HL-60 (cell line): ENCODE data around the gene ATXN7L1.

Experiments
- DNase-seq, 2 experiments: peaks; one replicate each; pipeline ENCODE4 v3.0.0-alpha.2; 2010 to 2020; ENCODE audit warnings: low read depth in 1 of 2, low spot score in 1 of 2
- H3K27ac ChIP-seq: fragments of 250-450 bp; sonication (Bioruptor Pico); replicated peaks from 2 replicates; pipeline ENCODE4 v1.5.1; 2020; ENCODE audit warnings: mild to moderate bottlenecking, moderate library complexity
- H3K27me3 ChIP-seq: fragments of 250-450 bp; sonication (Bioruptor Pico); 2 replicates; pipeline ENCODE4 v1.5.1; 2021; ENCODE audit warnings: mild to moderate bottlenecking, moderate library complexity; ENCODE audit not compliant: insufficient read depth, poor library complexity, severe bottlenecking
- H3K4me3 ChIP-seq: replicated peaks from 2 replicates; pipeline ENCODE4 v1.5.1; 2011; ENCODE audit warnings: mild to moderate bottlenecking, control low read depth, low read length; ENCODE audit not compliant: insufficient read depth
- GABPA ChIP-seq: IDR thresholded peaks from 2 replicates; pipeline ENCODE4 v1.6.1; 2012; ENCODE audit warnings: low read depth
- POLR2AphosphoS5 ChIP-seq: IDR thresholded peaks from 2 replicates; pipeline ENCODE4 v1.6.1; 2012; ENCODE audit warnings: low read depth
- REST ChIP-seq: IDR thresholded peaks from 2 replicates; pipeline ENCODE4 v1.6.1; 2012; ENCODE audit warnings: low read depth; ENCODE audit not compliant: insufficient replicate concordance
- SPI1 ChIP-seq: IDR thresholded peaks from 2 replicates; pipeline ENCODE4 v1.6.1; 2012; ENCODE audit warnings: low read depth, mild to moderate bottlenecking, borderline replicate concordance
- TF ChIP-seq, protein P1 (sequence below): IDR thresholded peaks from one replicate; pipeline ENCODE4 v1.5.1; 2011; ENCODE audit warnings: low read length, control low read depth, inconsistent platforms; ENCODE audit not compliant: insufficient read depth

ATXN7L1 gene

GRCh38 chr7:105894131-105894530 is 17.7 kb upstream of the ATXN7L1 start:
- Histone ChIP-seq H3K27ac (no peak overlapping the region), H3K4me3 (no peak overlapping the region), H3K27me3 (peaks cover 12% of the 10 kb centered on the region)
- TF ChIP-seq SPI1 (no peak), GABPA (no peak), REST (no peak), POLR2AphosphoS5 (no peak)
- TF ChIP-seq, protein P1, sequence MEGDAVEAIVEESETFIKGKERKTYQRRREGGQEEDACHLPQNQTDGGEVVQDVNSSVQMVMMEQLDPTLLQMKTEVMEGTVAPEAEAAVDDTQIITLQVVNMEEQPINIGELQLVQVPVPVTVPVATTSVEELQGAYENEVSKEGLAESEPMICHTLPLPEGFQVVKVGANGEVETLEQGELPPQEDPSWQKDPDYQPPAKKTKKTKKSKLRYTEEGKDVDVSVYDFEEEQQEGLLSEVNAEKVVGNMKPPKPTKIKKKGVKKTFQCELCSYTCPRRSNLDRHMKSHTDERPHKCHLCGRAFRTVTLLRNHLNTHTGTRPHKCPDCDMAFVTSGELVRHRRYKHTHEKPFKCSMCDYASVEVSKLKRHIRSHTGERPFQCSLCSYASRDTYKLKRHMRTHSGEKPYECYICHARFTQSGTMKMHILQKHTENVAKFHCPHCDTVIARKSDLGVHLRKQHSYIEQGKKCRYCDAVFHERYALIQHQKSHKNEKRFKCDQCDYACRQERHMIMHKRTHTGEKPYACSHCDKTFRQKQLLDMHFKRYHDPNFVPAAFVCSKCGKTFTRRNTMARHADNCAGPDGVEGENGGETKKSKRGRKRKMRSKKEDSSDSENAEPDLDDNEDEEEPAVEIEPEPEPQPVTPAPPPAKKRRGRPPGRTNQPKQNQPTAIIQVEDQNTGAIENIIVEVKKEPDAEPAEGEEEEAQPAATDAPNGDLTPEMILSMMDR: no peak
- no peak for DNase-seq

GRCh38 chr7:105892387-105892786 is 16.0 kb upstream of the ATXN7L1 start:
- peaks cover 8% of the 10 kb centered on the region for H3K27me3 ChIP-seq
- TF ChIP-seq GABPA (no peak), POLR2AphosphoS5 (no peak), SPI1 (no peak), REST (no peak)
- TF ChIP-seq, protein P1: no peak

GRCh38 chr7:105890290-105890997 is 14.0 kb upstream of the ATXN7L1 start:
- no peak overlapping the region for H3K4me3 ChIP-seq
- DNase-seq: no peak
- H3K27ac ChIP-seq: no peak overlapping the region
- peaks cover 6% of the 10 kb centered on the region for H3K27me3 ChIP-seq
- no peak for TF ChIP-seq SPI1
- TF ChIP-seq, protein P1: no peak
- no peak for TF ChIP-seq POLR2AphosphoS5

More at GRCh38 chr7:105892387-105892786, 16.0 kb upstream of the ATXN7L1 start:
- H3K4me3 ChIP-seq: no peak overlapping the region
- DNase-seq: no peak
- no peak overlapping the region for H3K27ac ChIP-seq
